ENCODE data around the gene MPC1. TPM values are rescaled to one million over a fixed set of nuclear protein-coding genes. Genes with fewer than 3 reads are reported as not detected.
"Not testable (repeated sequence)": the region's sequence is repeated elsewhere in the genome, so short reads cannot be mapped to it uniquely, and the experiment has no call there.

The MPC1 gene
- total and polyA plus RNA-seq, 2 donors: 40.5 to 106 TPM

DNA sequence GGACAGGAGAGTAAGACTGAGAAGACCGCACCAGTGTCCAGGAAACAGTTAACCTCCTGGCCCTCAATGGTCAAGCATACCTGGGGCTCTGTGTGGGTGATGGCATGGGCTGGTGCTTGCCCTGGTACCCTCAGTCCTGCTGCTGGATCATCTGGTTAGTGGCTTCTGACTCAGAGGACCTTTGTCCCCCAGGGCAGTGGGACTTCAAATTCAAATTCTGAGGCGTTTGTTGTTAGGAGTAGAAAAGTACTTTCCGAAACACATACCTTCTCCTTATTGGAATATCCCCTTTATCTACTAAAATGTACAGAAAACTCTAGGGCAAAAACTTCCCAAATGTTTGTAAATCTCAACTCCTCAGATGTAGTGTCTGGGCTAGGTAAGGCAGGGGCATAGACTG, 36.3 kb downstream of the MPC1 start:
- Histone ChIP-seq H3K27me3 (ENCODE audit: control insufficient read depth in 2 of 2, insufficient read depth in 1 of 2, low read length in 1 of 2) (no peaks in the 10 kb centered on the region), H3K9me3 (ENCODE audit: control insufficient read depth in 2 of 2, insufficient read depth in 1 of 2, low read length in 1 of 2) (peaks cover 0 to 7% of the 10 kb centered on the region in 2 donors), H3K36me3 (ENCODE audit: control insufficient read depth in 2 of 2, insufficient read depth in 2 of 2, low read length in 1 of 2) (no peaks in the 10 kb centered on the region), H3K4me1 (ENCODE audit: control insufficient read depth in 2 of 2, insufficient read depth in 2 of 2, low read length in 2 of 2) (peaks cover under 1 to 10% of the 10 kb centered on the region in 2 donors), H3K27ac (ENCODE audit: low read depth in 1 of 2, low read length in 1 of 2) (no peak overlapping the region), H3K4me3 (ENCODE audit: low read length in 2 of 2) (no peak overlapping the region)
- WGBS: 99% methylated on average over 3 of the region's 3 CpGs
- DNase-seq (ENCODE audit: low read depth in 6 of 9, low spot score in 9 of 9): no peak

DNA sequence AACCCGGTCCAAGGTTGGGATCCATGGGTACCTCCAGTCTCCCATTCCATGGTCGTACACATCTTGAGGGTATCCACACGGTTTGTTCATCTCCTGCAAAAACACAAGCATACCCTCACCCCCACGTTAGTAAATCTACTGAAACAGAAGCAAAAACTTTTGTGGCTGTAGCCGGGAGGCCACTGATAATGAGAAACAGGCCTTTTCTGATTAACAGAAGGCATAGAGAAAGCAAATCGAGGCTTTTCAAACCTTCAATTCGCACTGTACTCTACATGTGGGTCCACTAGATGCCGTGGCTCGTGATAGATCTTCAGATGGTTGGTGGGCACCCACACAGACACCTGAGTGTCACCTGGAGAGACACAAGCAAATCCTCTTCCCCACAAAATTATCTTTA, 37.1 kb downstream of the MPC1 start:
- H3K27me3 ChIP-seq (ENCODE audit: control insufficient read depth in 2 of 2, insufficient read depth in 1 of 2, low read length in 1 of 2); DNase-seq (ENCODE audit: low read depth in 6 of 9, low spot score in 9 of 9): not testable (repeated sequence)
- WGBS: 96% methylated on average over 9 of the region's 9 CpGs

DNA sequence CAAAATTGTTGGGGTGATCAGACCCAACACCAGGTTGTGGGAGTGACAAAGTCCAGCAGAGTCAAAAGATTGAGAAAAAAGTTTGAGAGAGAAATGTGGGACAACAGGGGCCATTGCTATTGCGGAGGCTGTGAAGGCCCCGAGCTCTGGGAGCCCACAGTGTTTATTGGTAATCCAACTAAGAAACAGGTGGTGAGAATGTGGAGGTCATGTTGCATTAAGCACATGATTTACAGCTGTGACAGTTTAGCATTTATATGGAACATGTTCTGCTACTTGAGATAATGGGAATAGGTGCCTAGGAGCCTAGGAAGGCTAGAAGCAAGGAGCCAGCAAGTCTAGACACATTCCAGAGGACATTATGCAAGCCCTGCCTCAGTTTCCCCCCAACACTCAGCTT, 37.8 kb downstream of the MPC1 start:
- WGBS: over 99% methylated on average over 2 of the region's 2 CpGs
- H3K4me1 ChIP-seq (ENCODE audit: control insufficient read depth in 2 of 2, insufficient read depth in 2 of 2, low read length in 2 of 2): peaks cover 10 to 22% of the 10 kb centered on the region in 2 donors
- H3K27ac ChIP-seq (ENCODE audit: low read depth in 1 of 2, low read length in 1 of 2); H3K36me3 ChIP-seq (ENCODE audit: control insufficient read depth in 2 of 2, insufficient read depth in 2 of 2, low read length in 1 of 2); H3K4me3 ChIP-seq (ENCODE audit: low read length in 2 of 2); H3K9me3 ChIP-seq (ENCODE audit: control insufficient read depth in 2 of 2, insufficient read depth in 1 of 2, low read length in 1 of 2); DNase-seq (ENCODE audit: low read depth in 6 of 9, low spot score in 9 of 9); H3K27me3 ChIP-seq (ENCODE audit: control insufficient read depth in 2 of 2, insufficient read depth in 1 of 2, low read length in 1 of 2): not testable (repeated sequence)

More for the DNA sequence above, 37.1 kb downstream of the MPC1 start:
- peaks cover 5 to 16% of the 10 kb centered on the region in 2 donors for H3K4me1 ChIP-seq (ENCODE audit: control insufficient read depth in 2 of 2, insufficient read depth in 2 of 2, low read length in 2 of 2)
- H3K9me3 ChIP-seq (ENCODE audit: control insufficient read depth in 2 of 2, insufficient read depth in 1 of 2, low read length in 1 of 2); H3K36me3 ChIP-seq (ENCODE audit: control insufficient read depth in 2 of 2, insufficient read depth in 2 of 2, low read length in 1 of 2); H3K4me3 ChIP-seq (ENCODE audit: low read length in 2 of 2); H3K27ac ChIP-seq (ENCODE audit: low read depth in 1 of 2, low read length in 1 of 2): not testable (repeated sequence)

DNA sequence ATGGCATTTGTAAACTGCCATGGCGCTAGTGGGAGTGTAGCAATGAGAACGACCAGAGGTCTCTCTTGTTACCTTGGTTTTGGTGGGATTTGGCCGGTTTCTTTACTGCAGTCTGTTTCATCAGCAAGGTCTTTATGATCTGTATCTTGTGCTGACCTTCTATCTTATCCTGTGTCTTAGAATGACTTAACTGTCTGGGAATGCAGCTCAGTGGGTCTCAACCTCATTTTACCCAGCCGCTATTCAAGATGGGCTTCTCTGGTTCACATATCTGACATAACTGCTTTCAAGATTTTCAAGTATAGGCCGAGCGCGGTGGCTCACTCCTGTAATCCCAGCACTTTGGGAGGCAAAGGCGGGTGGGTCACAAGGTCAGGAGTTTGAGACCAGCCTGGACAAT, 38.5 kb downstream of the MPC1 start:
- no peak overlapping the region for H3K27ac ChIP-seq (ENCODE audit: low read depth in 1 of 2, low read length in 1 of 2)
- H3K4me3 ChIP-seq (ENCODE audit: low read length in 2 of 2): no peak overlapping the region

DNA sequence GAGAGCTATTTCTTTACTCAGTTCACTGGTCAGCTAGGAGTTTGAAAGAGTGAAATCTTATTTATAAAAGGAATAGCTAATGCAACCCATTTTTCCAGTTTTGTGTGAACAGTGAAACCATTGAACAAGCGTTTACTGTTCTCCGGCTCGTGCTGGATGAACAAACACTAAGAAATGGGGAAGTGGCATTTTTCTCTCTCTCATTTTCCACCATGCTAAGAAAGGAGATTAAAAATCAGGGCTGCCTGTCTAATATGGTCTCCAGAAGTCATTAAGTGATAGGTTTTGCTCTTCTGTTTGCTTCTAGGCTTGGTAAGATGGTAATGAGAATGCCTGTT, 39.6 kb downstream of the MPC1 start:
- Histone ChIP-seq H3K9me3 (ENCODE audit: control insufficient read depth in 2 of 2, insufficient read depth in 1 of 2, low read length in 1 of 2) (peaks cover 0 to 7% of the 10 kb centered on the region in 2 donors), H3K4me1 (ENCODE audit: control insufficient read depth in 2 of 2, insufficient read depth in 2 of 2, low read length in 2 of 2) (peaks cover 14 to 36% of the 10 kb centered on the region in 2 donors), H3K4me3 (ENCODE audit: low read length in 2 of 2) (peak overlapping the region; percentile 91 to 98), H3K27ac (ENCODE audit: low read depth in 1 of 2, low read length in 1 of 2) (peak overlapping the region; percentile 90), H3K27me3 (ENCODE audit: control insufficient read depth in 2 of 2, insufficient read depth in 1 of 2, low read length in 1 of 2) (no peaks in the 10 kb centered on the region), H3K36me3 (ENCODE audit: control insufficient read depth in 2 of 2, insufficient read depth in 2 of 2, low read length in 1 of 2) (peaks cover under 1 to 10% of the 10 kb centered on the region in 2 donors)
- 5% methylated on average over 3 of the region's 3 CpGs for WGBS
- DNase-seq (ENCODE audit: low read depth in 6 of 9, low spot score in 9 of 9): no peak

More for the DNA sequence above, 38.5 kb downstream of the MPC1 start:
- Histone ChIP-seq H3K4me1 (ENCODE audit: control insufficient read depth in 2 of 2, insufficient read depth in 2 of 2, low read length in 2 of 2) (peaks cover 14 to 29% of the 10 kb centered on the region in 2 donors), H3K27me3 (ENCODE audit: control insufficient read depth in 2 of 2, insufficient read depth in 1 of 2, low read length in 1 of 2) (no peaks in the 10 kb centered on the region), H3K9me3 (ENCODE audit: control insufficient read depth in 2 of 2, insufficient read depth in 1 of 2, low read length in 1 of 2) (peaks cover 0 to 7% of the 10 kb centered on the region in 2 donors), H3K36me3 (ENCODE audit: control insufficient read depth in 2 of 2, insufficient read depth in 2 of 2, low read length in 1 of 2) (peaks cover 0 to 6% of the 10 kb centered on the region in 2 donors)
- no peak for DNase-seq (ENCODE audit: low read depth in 6 of 9, low spot score in 9 of 9)
- 98% methylated on average over 8 of the region's 8 CpGs for WGBS

DNA sequence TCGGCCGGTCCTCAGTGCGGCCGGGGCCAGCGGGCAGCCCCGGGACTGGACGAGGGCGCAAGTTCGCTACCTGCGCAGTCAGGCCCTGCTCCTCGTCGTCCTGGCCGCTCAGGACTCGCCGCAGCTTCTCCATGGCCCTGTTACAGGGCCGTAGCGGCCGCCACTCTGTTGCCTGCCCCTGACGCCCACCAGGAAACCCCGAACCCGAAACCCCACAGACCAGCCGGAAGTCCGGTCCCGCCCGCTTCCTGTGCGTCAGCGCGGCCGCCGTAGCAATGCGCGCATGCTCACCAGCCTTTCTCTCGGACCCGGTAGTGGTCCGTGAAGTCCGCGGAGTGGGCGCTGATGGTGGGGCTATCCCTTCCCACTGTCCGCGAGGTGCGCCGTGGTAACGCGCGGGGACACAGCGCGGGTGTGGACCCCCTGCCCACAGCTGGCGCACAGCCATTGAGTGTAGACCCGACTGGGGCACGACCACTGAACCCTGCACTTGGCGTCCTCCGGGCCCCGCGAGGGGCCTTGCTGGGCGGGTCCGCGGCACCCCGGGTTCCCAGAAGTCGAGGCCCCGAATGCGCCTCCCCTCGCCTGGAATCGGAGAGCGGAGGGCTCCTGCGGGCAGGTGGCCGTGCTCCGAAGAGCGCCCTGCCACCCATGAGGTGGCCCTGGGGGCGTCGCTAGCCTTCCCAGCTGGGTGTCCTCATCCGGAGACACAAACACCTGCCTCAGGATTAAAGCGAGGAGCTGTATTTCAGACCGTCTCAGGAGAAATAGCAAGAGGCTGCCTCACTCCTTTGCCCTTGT, 40.2 kb downstream of the MPC1 start, which contains the start of gene SFT2D1:
SFT2D1 (minus strand) TSS at position 197 of the 801 bp plus-strand sequence; CDS start at position 133, 64 bp downstream.
- Histone ChIP-seq H3K4me3 (ENCODE audit: low read length in 2 of 2) (peak within 1 kb of the TSS; percentile 91 to 98), H3K9me3 (ENCODE audit: control insufficient read depth in 2 of 2, insufficient read depth in 1 of 2, low read length in 1 of 2) (peaks cover 0 to 7% of the 10 kb centered on the region in 2 donors), H3K27ac (ENCODE audit: low read depth in 1 of 2, low read length in 1 of 2) (peak within 1 kb of the TSS; percentile 90), H3K4me1 (ENCODE audit: control insufficient read depth in 2 of 2, insufficient read depth in 2 of 2, low read length in 2 of 2) (peaks cover 14 to 36% of the 10 kb centered on the region in 2 donors), H3K27me3 (ENCODE audit: control insufficient read depth in 2 of 2, insufficient read depth in 1 of 2, low read length in 1 of 2) (no peaks in the 10 kb centered on the region), H3K36me3 (ENCODE audit: control insufficient read depth in 2 of 2, insufficient read depth in 2 of 2, low read length in 1 of 2) (peaks cover 6 to 16% of the 10 kb centered on the region in 2 donors)
- peak in 8 of 9 donors; percentile 59 to 79 (median 66) for DNase-seq (ENCODE audit: low read depth in 6 of 9, low spot score in 9 of 9)
- WGBS: under 1% methylated on average over 73 of the region's 73 CpGs

DNA sequence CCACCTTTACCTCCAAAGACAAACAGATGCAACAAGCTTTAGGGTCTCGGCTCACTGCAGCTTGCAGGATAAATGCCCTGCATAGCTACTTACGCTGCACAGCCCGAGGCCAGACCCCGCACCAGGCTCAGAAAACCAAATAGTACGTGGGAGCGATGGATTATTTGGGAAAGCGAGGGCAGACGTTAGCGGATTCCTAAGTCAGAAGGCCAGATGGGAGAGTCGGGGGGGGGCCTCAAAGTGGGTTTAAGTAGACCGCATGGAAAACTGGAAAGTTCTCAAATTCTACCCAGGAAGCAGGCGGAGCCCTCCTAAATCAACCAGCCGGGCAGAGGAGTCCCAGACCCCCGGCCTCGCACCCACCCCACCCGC, 40.8 kb downstream of the MPC1 start:
- Histone ChIP-seq H3K4me1 (ENCODE audit: control insufficient read depth in 2 of 2, insufficient read depth in 2 of 2, low read length in 2 of 2) (peaks cover 14 to 36% of the 10 kb centered on the region in 2 donors), H3K27ac (ENCODE audit: low read depth in 1 of 2, low read length in 1 of 2) (peak overlapping the region; percentile 90), H3K27me3 (ENCODE audit: control insufficient read depth in 2 of 2, insufficient read depth in 1 of 2, low read length in 1 of 2) (no peaks in the 10 kb centered on the region), H3K9me3 (ENCODE audit: control insufficient read depth in 2 of 2, insufficient read depth in 1 of 2, low read length in 1 of 2) (peaks cover 0 to 7% of the 10 kb centered on the region in 2 donors), H3K36me3 (ENCODE audit: control insufficient read depth in 2 of 2, insufficient read depth in 2 of 2, low read length in 1 of 2) (peaks cover 12 to 22% of the 10 kb centered on the region in 2 donors), H3K4me3 (ENCODE audit: low read length in 2 of 2) (peak overlapping the region; percentile 91 to 98)
- under 1% methylated on average over 16 of the region's 16 CpGs for WGBS
- peak in 3 of 9 donors; percentile 22 to 36 (median 23) for DNase-seq (ENCODE audit: low read depth in 6 of 9, low spot score in 9 of 9)

DNA sequence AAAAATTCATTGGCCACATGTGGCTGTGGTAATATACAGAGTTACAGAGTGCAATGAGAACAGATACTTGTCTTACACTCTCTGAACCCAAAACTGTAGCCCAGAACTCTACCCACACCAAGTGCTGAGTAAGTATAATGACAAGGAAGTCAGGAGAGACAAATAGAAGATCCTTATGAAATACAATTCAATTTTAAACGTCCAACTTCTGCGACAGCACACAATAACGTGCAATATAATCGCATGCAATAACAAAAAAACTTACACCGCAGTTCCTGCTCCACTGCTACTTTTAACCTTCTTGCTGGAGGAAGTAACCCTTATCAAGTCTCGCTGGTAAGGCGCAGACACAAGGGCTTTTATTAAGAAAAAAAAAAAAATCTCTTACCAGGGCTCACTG, 41.3 kb downstream of the MPC1 start:
- peak in 3 of 9 donors; percentile 15 to 65 (median 32) for DNase-seq (ENCODE audit: low read depth in 6 of 9, low spot score in 9 of 9)
- H3K9me3 ChIP-seq (ENCODE audit: control insufficient read depth in 2 of 2, insufficient read depth in 1 of 2, low read length in 1 of 2): peaks cover 0 to 7% of the 10 kb centered on the region in 2 donors
- 3% methylated on average over 7 of the region's 7 CpGs for WGBS
- H3K4me1 ChIP-seq (ENCODE audit: control insufficient read depth in 2 of 2, insufficient read depth in 2 of 2, low read length in 2 of 2): peaks cover 14 to 36% of the 10 kb centered on the region in 2 donors
- peaks cover 17 to 26% of the 10 kb centered on the region in 2 donors for H3K36me3 ChIP-seq (ENCODE audit: control insufficient read depth in 2 of 2, insufficient read depth in 2 of 2, low read length in 1 of 2)
- H3K4me3 ChIP-seq (ENCODE audit: low read length in 2 of 2): peak overlapping the region; percentile 91 to 98
- peak overlapping the region in 1 of 2 donors; percentile 90 for H3K27ac ChIP-seq (ENCODE audit: low read depth in 1 of 2, low read length in 1 of 2)
- no peaks in the 10 kb centered on the region for H3K27me3 ChIP-seq (ENCODE audit: control insufficient read depth in 2 of 2, insufficient read depth in 1 of 2, low read length in 1 of 2)

DNA sequence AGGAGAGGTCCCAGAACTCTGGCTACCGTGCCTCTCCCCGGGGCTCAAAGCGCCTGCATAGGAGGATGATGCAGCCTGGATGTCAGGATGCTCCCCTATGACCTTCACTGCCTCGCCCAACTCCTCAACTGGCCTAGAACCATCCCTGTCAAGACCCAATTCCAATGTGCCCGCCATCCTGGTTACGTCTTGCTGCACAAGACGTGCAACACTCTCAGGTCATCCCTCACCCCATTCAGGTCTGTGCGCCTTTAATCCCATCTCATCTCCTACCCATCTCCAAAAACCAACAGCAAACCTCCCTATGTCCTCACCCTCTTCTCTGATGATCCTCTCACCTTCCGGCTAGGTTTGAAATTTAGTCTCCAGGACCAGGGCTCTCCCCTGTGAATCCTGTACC, 43.9 kb downstream of the MPC1 start:
- no peak for DNase-seq (ENCODE audit: low read depth in 6 of 9, low spot score in 9 of 9)
- Histone ChIP-seq H3K36me3 (ENCODE audit: control insufficient read depth in 2 of 2, insufficient read depth in 2 of 2, low read length in 1 of 2) (peaks cover 29 to 41% of the 10 kb centered on the region in 2 donors), H3K27ac (ENCODE audit: low read depth in 1 of 2, low read length in 1 of 2) (no peak overlapping the region), H3K9me3 (ENCODE audit: control insufficient read depth in 2 of 2, insufficient read depth in 1 of 2, low read length in 1 of 2) (peaks cover 0 to 7% of the 10 kb centered on the region in 2 donors), H3K27me3 (ENCODE audit: control insufficient read depth in 2 of 2, insufficient read depth in 1 of 2, low read length in 1 of 2) (no peaks in the 10 kb centered on the region), H3K4me1 (ENCODE audit: control insufficient read depth in 2 of 2, insufficient read depth in 2 of 2, low read length in 2 of 2) (peaks cover 25 to 46% of the 10 kb centered on the region in 2 donors), H3K4me3 (ENCODE audit: low read length in 2 of 2) (no peak overlapping the region)
- WGBS: 98% methylated on average over 9 of the region's 9 CpGs
